ENCODE data around the gene JUP. TPM values are rescaled to one million over a fixed set of nuclear protein-coding genes. Genes with fewer than 3 reads are reported as not detected.

Gene JUP
- total and polyA plus RNA-seq, 2 of the 13 experiments (the other 11 are each of a cell fraction or from before 2014, with no cell fraction given): 12.1 to 20.6 TPM

GRCh38 chr17:41738077-41738800, 48.3 kb downstream of the JUP start (continued):
- TF ChIP-seq ZNF382 (CRISPR knock-in tag; IDR thresholded peaks at IDR 0.05; ENCODE audit: borderline replicate concordance) (no peak), TRIM22 (IDR thresholded peaks at IDR 0.05) (no peak), HMGA1 (CRISPR knock-in tag; conservative IDR thresholded peaks at IDR 0.05) (no peak), ARNT2 (CRISPR knock-in tag; IDR thresholded peaks at IDR 0.05; ENCODE audit: low read depth) (no peak), ZNF580 (CRISPR knock-in tag; IDR thresholded peaks at IDR 0.05; ENCODE audit: borderline replicate concordance, low read depth) (peak; percentile 86; the same call in 1 of the 2 replicates), ZNF780A (CRISPR knock-in tag; IDR thresholded peaks at IDR 0.05) (no peak), TBL1XR1 (IDR thresholded peaks at IDR 0.05; ENCODE audit: borderline replicate concordance, low read length, partially characterized antibody) (no peak), ZMAT5 (CRISPR knock-in tag; IDR thresholded peaks at IDR 0.05; ENCODE audit: borderline replicate concordance, low read depth) (no peak), TBX3 (IDR thresholded peaks at IDR 0.05; ENCODE audit: borderline replicate concordance) (no peak), FOXM1 (CRISPR knock-in tag; IDR thresholded peaks at IDR 0.05) (no peak), STAT5B (CRISPR knock-in tag; IDR thresholded peaks at IDR 0.05) (no peak), NR2F1 (CRISPR knock-in tag; IDR thresholded peaks at IDR 0.05) (no peak), ZBTB49 (CRISPR knock-in tag; IDR thresholded peaks at IDR 0.05; ENCODE audit: borderline replicate concordance) (no peak), ATM (IDR thresholded peaks at IDR 0.05; ENCODE audit: borderline replicate concordance) (no peak), ZC3H4 (CRISPR knock-in tag; IDR thresholded peaks at IDR 0.05; ENCODE audit: borderline replicate concordance) (no peak), FOXK1 (CRISPR knock-in tag; IDR thresholded peaks at IDR 0.05; ENCODE audit: borderline replicate concordance, low read depth) (peak; percentile 41; the same call in 1 of the 2 replicates), ZNF333 (CRISPR knock-in tag; IDR thresholded peaks at IDR 0.05; ENCODE audit: borderline replicate concordance) (no peak), ZNF263 (CRISPR knock-in tag; IDR thresholded peaks at IDR 0.05) (peak; percentile 56; the same call in 1 of the 2 replicates), GPBP1L1 (CRISPR knock-in tag; IDR thresholded peaks at IDR 0.05) (no peak), GZF1 (CRISPR knock-in tag; IDR thresholded peaks at IDR 0.05) (0 out of 2 replicates have a peak, but pooled peaks have one; percentile 44), TSC22D2 (CRISPR knock-in tag; IDR thresholded peaks at IDR 0.05; ENCODE audit: borderline replicate concordance) (peak; percentile 12; the same call in 1 of the 2 replicates), HBP1 (CRISPR knock-in tag; IDR thresholded peaks at IDR 0.05; ENCODE audit: low read depth) (peak; percentile 69; the same call in 1 of the 2 replicates)
